Measurements from ENCODE around the gene MAEA. TPM values are rescaled to one million over a fixed set of nuclear protein-coding genes. Genes with fewer than 3 reads are reported as not detected.

The MAEA gene
- total RNA-seq, 5 donors from 2014 or later (not counting 1 experiment from before 2014, with no cell fraction given) = 62.3 to 114 (median 87.2) TPM

- Histone ChIP-seq H3K36me3 (ENCODE audit: control insufficient read depth in 2 of 2, extremely low read depth in 1 of 2, insufficient read depth in 1 of 2, low read length in 1 of 2) (peaks cover 22 to 34% of the 10 kb centered on the region in 2 donors), H3K4me1 (ENCODE audit: control insufficient read depth in 1 of 2, extremely low read depth in 1 of 2, insufficient read depth in 2 of 2, low read length in 2 of 2) (peaks cover 0 to 42% of the 10 kb centered on the region in 2 experiments), H3K4me3 (ENCODE audit: control insufficient read depth in 1 of 2, extremely low read depth in 1 of 2, low read length in 1 of 2) (no peak overlapping the region), H3K9me3 (no peaks in the 10 kb centered on the region), H3K27me3 (replicated peaks in 1 of 2; ENCODE audit: control insufficient read depth in 2 of 2, extremely low read depth in 1 of 2, insufficient read depth in 2 of 2, low read length in 1 of 2) (no peaks in the 10 kb centered on the region), H3K27ac (ENCODE audit: low read length) (peak overlapping the region; percentile 45)
- H3K36me3 Mint-ChIP-seq = peaks cover 6% of the 10 kb centered on the region
- DNase-seq (peak; percentile 60 to 92 (median 83)), ATAC-seq (replicated peaks in 1 of 4) (peak; percentile 27 to 42 (median 31))
- peak overlapping the region; percentile 74 to 85 for H3K27ac Mint-ChIP-seq
- H3K27me3 Mint-ChIP-seq = no peaks in the 10 kb centered on the region
- 33% methylated on average over 24 of the region's 24 CpGs for WGBS (ENCODE audit: insufficient coverage)
- peaks cover 30 to 36% (median 33%) of the 10 kb centered on the region in 3 donors for H3K4me1 Mint-ChIP-seq
- H3K4me3 Mint-ChIP-seq = no peak overlapping the region
- ChIA-PET CTCF (interaction anchor here (0.7 to 1.2 kb wide), 2 partner anchors 221 to 652 kb away, joined by 3 to 4 read pairs; no protein-coding TSS in a partner anchor), POLR2A (no interaction called here)
- H3K9me3 Mint-ChIP-seq = no peaks in the 10 kb centered on the region
Measured at GRCh38 chr4:1351854-1352566, 62.3 kb downstream of the MAEA start.

- Histone ChIP-seq H3K4me3 (ENCODE audit: control insufficient read depth in 1 of 2, extremely low read depth in 1 of 2, low read length in 1 of 2) (no peak overlapping the region), H3K9me3 (no peaks in the 10 kb centered on the region), H3K36me3 (ENCODE audit: control insufficient read depth in 2 of 2, extremely low read depth in 1 of 2, insufficient read depth in 1 of 2, low read length in 1 of 2) (peaks cover 22 to 37% of the 10 kb centered on the region in 2 donors), H3K27ac (ENCODE audit: low read length) (no peak overlapping the region), H3K4me1 (ENCODE audit: control insufficient read depth in 1 of 2, extremely low read depth in 1 of 2, insufficient read depth in 2 of 2, low read length in 2 of 2) (peaks cover 0 to 40% of the 10 kb centered on the region in 2 experiments), H3K27me3 (replicated peaks in 1 of 2; ENCODE audit: control insufficient read depth in 2 of 2, extremely low read depth in 1 of 2, insufficient read depth in 2 of 2, low read length in 1 of 2) (no peaks in the 10 kb centered on the region)
- ChIA-PET CTCF (interaction anchor here in 1 of 2 donors (0.6 to 1.2 kb wide), 2 partner anchors 40 to 222 kb away, joined by 3 to 6 read pairs; no protein-coding TSS in a partner anchor), POLR2A (no interaction called here)
- H3K27me3 Mint-ChIP-seq = no peaks in the 10 kb centered on the region
- H3K36me3 Mint-ChIP-seq = peaks cover 6% of the 10 kb centered on the region
- no peak overlapping the region for H3K27ac Mint-ChIP-seq
- H3K4me3 Mint-ChIP-seq = no peak overlapping the region
- H3K9me3 Mint-ChIP-seq = no peaks in the 10 kb centered on the region
- no peak for ATAC-seq (replicated peaks in 1 of 4)
- no peak for DNase-seq
- 93% methylated on average over 12 of the region's 12 CpGs for WGBS (ENCODE audit: insufficient coverage)
- H3K4me1 Mint-ChIP-seq = peaks cover 30 to 36% (median 33%) of the 10 kb centered on the region in 3 donors
Measured at GRCh38 chr4:1352567-1352900, 62.8 kb downstream of the MAEA start.

- Histone ChIP-seq H3K4me3 (ENCODE audit: control insufficient read depth in 1 of 2, extremely low read depth in 1 of 2, low read length in 1 of 2) (no peak overlapping the region), H3K27me3 (replicated peaks in 1 of 2; ENCODE audit: control insufficient read depth in 2 of 2, extremely low read depth in 1 of 2, insufficient read depth in 2 of 2, low read length in 1 of 2) (no peaks in the 10 kb centered on the region), H3K4me1 (ENCODE audit: control insufficient read depth in 1 of 2, extremely low read depth in 1 of 2, insufficient read depth in 2 of 2, low read length in 2 of 2) (peaks cover 0 to 31% of the 10 kb centered on the region in 2 experiments), H3K27ac (ENCODE audit: low read length) (no peak overlapping the region), H3K36me3 (ENCODE audit: control insufficient read depth in 2 of 2, extremely low read depth in 1 of 2, insufficient read depth in 1 of 2, low read length in 1 of 2) (peaks cover 22 to 40% of the 10 kb centered on the region in 2 donors), H3K9me3 (no peaks in the 10 kb centered on the region)
- no peak overlapping the region for H3K27ac Mint-ChIP-seq
- H3K4me1 Mint-ChIP-seq = peaks cover 21 to 28% (median 28%) of the 10 kb centered on the region in 3 donors
- H3K36me3 Mint-ChIP-seq = peaks cover 6% of the 10 kb centered on the region
- ATAC-seq (replicated peaks in 1 of 4) (no peak), DNase-seq (no peak)
- H3K27me3 Mint-ChIP-seq = no peaks in the 10 kb centered on the region
- no peak overlapping the region for H3K4me3 Mint-ChIP-seq
- H3K9me3 Mint-ChIP-seq = no peaks in the 10 kb centered on the region
- CTCF ChIA-PET = interaction anchor here in 1 of 2 donors (0.6 to 1.2 kb wide), 3 partner anchors 41 to 237 kb away, joined by 3 to 6 read pairs (median 3); no protein-coding TSS in a partner anchor
- POLR2A ChIA-PET = no interaction called here
- 99% methylated on average over 19 of the region's 30 CpGs for WGBS (ENCODE audit: insufficient coverage)
Measured at GRCh38 chr4:1353186-1354055, 63.7 kb downstream of the MAEA start.

GRCh38 chr4:1354136-1354982 is 64.7 kb downstream of the MAEA start:
- H3K9me3 ChIP-seq = no peaks in the 10 kb centered on the region
- POLR2A ChIA-PET = no interaction called here

GRCh38 chr4:1354983-1355275 is 65.2 kb downstream of the MAEA start:
- no peak overlapping the region for H3K4me3 Mint-ChIP-seq
- ChIA-PET CTCF (interaction anchor here (0.5 to 2.1 kb wide), 5 partner anchors 38 to 508 kb away, joined by 3 to 10 read pairs (median 4); no protein-coding TSS in a partner anchor), POLR2A (no interaction called here)
- Histone ChIP-seq H3K36me3 (ENCODE audit: control insufficient read depth in 2 of 2, extremely low read depth in 1 of 2, insufficient read depth in 1 of 2, low read length in 1 of 2) (peaks cover 18 to 38% of the 10 kb centered on the region in 2 donors), H3K4me3 (ENCODE audit: control insufficient read depth in 1 of 2, extremely low read depth in 1 of 2, low read length in 1 of 2) (no peak overlapping the region), H3K4me1 (ENCODE audit: control insufficient read depth in 1 of 2, extremely low read depth in 1 of 2, insufficient read depth in 2 of 2, low read length in 2 of 2) (peaks cover 0 to 21% of the 10 kb centered on the region in 2 experiments), H3K27me3 (replicated peaks in 1 of 2; ENCODE audit: control insufficient read depth in 2 of 2, extremely low read depth in 1 of 2, insufficient read depth in 2 of 2, low read length in 1 of 2) (no peaks in the 10 kb centered on the region), H3K9me3 (no peaks in the 10 kb centered on the region), H3K27ac (ENCODE audit: low read length) (no peak overlapping the region)
- H3K9me3 Mint-ChIP-seq = no peaks in the 10 kb centered on the region
- no peak overlapping the region for H3K27ac Mint-ChIP-seq
- ATAC-seq (replicated peaks in 1 of 4) (no peak), DNase-seq (no peak)
- H3K36me3 Mint-ChIP-seq = peaks cover 9% of the 10 kb centered on the region
- H3K27me3 Mint-ChIP-seq = no peaks in the 10 kb centered on the region
- 95% methylated on average over 14 of the region's 18 CpGs for WGBS (ENCODE audit: insufficient coverage)
- peaks cover 11 to 19% (median 17%) of the 10 kb centered on the region in 3 donors for H3K4me1 Mint-ChIP-seq

More at GRCh38 chr4:1354136-1354982, 64.7 kb downstream of the MAEA start:
- no peak for DNase-seq
- H3K27ac Mint-ChIP-seq = no peak overlapping the region
- H3K4me3 Mint-ChIP-seq = no peak overlapping the region
- no peaks in the 10 kb centered on the region for H3K27me3 Mint-ChIP-seq
- H3K36me3 Mint-ChIP-seq = peaks cover 9% of the 10 kb centered on the region
- Histone ChIP-seq H3K36me3 (ENCODE audit: control insufficient read depth in 2 of 2, extremely low read depth in 1 of 2, insufficient read depth in 1 of 2, low read length in 1 of 2) (peaks cover 20 to 39% of the 10 kb centered on the region in 2 donors), H3K4me3 (ENCODE audit: control insufficient read depth in 1 of 2, extremely low read depth in 1 of 2, low read length in 1 of 2) (no peak overlapping the region), H3K4me1 (ENCODE audit: control insufficient read depth in 1 of 2, extremely low read depth in 1 of 2, insufficient read depth in 2 of 2, low read length in 2 of 2) (peaks cover 0 to 22% of the 10 kb centered on the region in 2 experiments), H3K27ac (ENCODE audit: low read length) (no peak overlapping the region), H3K27me3 (replicated peaks in 1 of 2; ENCODE audit: control insufficient read depth in 2 of 2, extremely low read depth in 1 of 2, insufficient read depth in 2 of 2, low read length in 1 of 2) (no peaks in the 10 kb centered on the region)
- ATAC-seq (replicated peaks in 1 of 4) = no peak
- CTCF ChIA-PET = interaction anchor here (0.7 to 2.1 kb wide), 3 partner anchors 38 to 275 kb away, joined by 3 to 10 read pairs (median 4); no protein-coding TSS in a partner anchor
- peaks cover 14 to 19% (median 19%) of the 10 kb centered on the region in 3 donors for H3K4me1 Mint-ChIP-seq
- no peaks in the 10 kb centered on the region for H3K9me3 Mint-ChIP-seq
- WGBS (ENCODE audit: insufficient coverage) = 95% methylated on average over 22 of the region's 36 CpGs

Data from T-cell (primary cell).